Osteoblast (primary cell): ENCODE measurements around the gene PUDP. TPM values are rescaled to one million over a fixed set of nuclear protein-coding genes. Genes with fewer than 3 reads are reported as not detected.

Experiments used
- DNase-seq: peaks from one replicate; pipeline ENCODE4 v3.0.0; 2011; ENCODE audit warnings: low spot score, mixed read lengths; ENCODE audit not compliant: insufficient read length; ENCODE audit errors: missing footprints
- H2AFZ ChIP-seq: 2 replicates; pipeline ENCODE4 v1.6.0; 2011; ENCODE audit warnings: mild to moderate bottlenecking, low read length
- H3K27ac ChIP-seq: 2 replicates; pipeline ENCODE4 v1.5.1; 2011; ENCODE audit warnings: mild to moderate bottlenecking, low read depth, low read length, moderate library complexity
- H3K27me3 ChIP-seq: 2 replicates; pipeline ENCODE4 v1.6.0; 2012; ENCODE audit warnings: mild to moderate bottlenecking, control low read depth, inconsistent platforms, low read length, moderate library complexity; ENCODE audit not compliant: insufficient read depth
- H3K36me3 ChIP-seq: 2 replicates; pipeline ENCODE4 v1.5.1; 2011; ENCODE audit warnings: mild to moderate bottlenecking, low read length, control low read depth, moderate library complexity; ENCODE audit not compliant: insufficient read depth
- H3K4me1 ChIP-seq: 2 replicates; pipeline ENCODE4 v1.5.1; 2011; ENCODE audit warnings: mild to moderate bottlenecking, low read length, control low read depth, moderate library complexity; ENCODE audit not compliant: insufficient read depth
- H3K4me2 ChIP-seq: 2 replicates; pipeline ENCODE4 v1.6.0; 2011; ENCODE audit warnings: mild to moderate bottlenecking, low read length; ENCODE audit not compliant: insufficient read depth
- H3K4me3 ChIP-seq: fragments of 200-600 bp; sonication (generic); 3 replicates; pipeline ENCODE4 v1.5.1; 2012; ENCODE audit warnings: mild to moderate bottlenecking, low read length, inconsistent platforms; ENCODE audit not compliant: insufficient read depth
- H3K79me2 ChIP-seq: 2 replicates; pipeline ENCODE4 v1.6.0; 2012; ENCODE audit warnings: mild to moderate bottlenecking, low read length, control low read depth, inconsistent platforms; ENCODE audit not compliant: insufficient read depth
- H3K9me3 ChIP-seq: 2 replicates; pipeline ENCODE4 v1.5.1; 2011; ENCODE audit warnings: low read depth, low read length, control low read depth
- H4K20me1 ChIP-seq: 2 replicates; pipeline ENCODE4 v1.6.0; 2012; ENCODE audit warnings: mild to moderate bottlenecking, low read length, control low read depth; ENCODE audit not compliant: insufficient read depth
- total RNA-seq: library from RNA; depleted of rRNA; stranded (reverse); fragments of >200 nt; gene quantifications from 2 replicates; pipeline ENCODE4 v1.2.3, GENCODE V29; 2012
- TF ChIP-seq, protein P1 (sequence below): IDR thresholded peaks from 2 replicates; pipeline ENCODE4 v1.5.1; 2011; ENCODE audit warnings: mild to moderate bottlenecking, low read depth, low read length, moderate library complexity; ENCODE audit errors: extremely low read depth

PUDP gene
- total RNA-seq, 1 donor = 6.5 TPM

DNA sequence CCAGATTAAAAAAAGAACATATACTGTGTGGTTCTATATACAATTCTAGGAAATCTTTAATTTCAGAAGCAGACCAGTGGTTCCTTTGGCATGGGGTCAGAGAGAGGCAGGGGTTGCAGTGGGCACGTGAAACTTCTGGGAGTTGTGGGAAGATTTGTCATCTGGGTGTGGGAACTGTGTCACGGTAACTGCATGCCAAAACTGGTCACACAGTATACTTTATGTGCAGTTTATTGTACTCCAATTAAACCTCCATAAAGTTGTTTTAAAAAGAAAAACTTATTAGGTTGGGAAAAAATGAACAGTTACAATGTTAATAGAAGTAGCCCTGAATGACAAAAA lies 27.1 kb downstream of the PUDP start:
- Histone ChIP-seq H3K4me3 (no peak overlapping the region), H3K27ac (no peak overlapping the region), H3K4me1 (peaks cover 9% of the 10 kb centered on the region), H2AFZ (no peak overlapping the region), H3K9me3 (no peaks in the 10 kb centered on the region), H3K4me2 (no peak overlapping the region), H3K36me3 (no peaks in the 10 kb centered on the region), H4K20me1 (peaks cover 33% of the 10 kb centered on the region), H3K79me2 (peaks cover 63% of the 10 kb centered on the region), H3K27me3 (no peaks in the 10 kb centered on the region)
- no peak for DNase-seq
- TF ChIP-seq, protein P1, sequence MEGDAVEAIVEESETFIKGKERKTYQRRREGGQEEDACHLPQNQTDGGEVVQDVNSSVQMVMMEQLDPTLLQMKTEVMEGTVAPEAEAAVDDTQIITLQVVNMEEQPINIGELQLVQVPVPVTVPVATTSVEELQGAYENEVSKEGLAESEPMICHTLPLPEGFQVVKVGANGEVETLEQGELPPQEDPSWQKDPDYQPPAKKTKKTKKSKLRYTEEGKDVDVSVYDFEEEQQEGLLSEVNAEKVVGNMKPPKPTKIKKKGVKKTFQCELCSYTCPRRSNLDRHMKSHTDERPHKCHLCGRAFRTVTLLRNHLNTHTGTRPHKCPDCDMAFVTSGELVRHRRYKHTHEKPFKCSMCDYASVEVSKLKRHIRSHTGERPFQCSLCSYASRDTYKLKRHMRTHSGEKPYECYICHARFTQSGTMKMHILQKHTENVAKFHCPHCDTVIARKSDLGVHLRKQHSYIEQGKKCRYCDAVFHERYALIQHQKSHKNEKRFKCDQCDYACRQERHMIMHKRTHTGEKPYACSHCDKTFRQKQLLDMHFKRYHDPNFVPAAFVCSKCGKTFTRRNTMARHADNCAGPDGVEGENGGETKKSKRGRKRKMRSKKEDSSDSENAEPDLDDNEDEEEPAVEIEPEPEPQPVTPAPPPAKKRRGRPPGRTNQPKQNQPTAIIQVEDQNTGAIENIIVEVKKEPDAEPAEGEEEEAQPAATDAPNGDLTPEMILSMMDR = no peak

DNA sequence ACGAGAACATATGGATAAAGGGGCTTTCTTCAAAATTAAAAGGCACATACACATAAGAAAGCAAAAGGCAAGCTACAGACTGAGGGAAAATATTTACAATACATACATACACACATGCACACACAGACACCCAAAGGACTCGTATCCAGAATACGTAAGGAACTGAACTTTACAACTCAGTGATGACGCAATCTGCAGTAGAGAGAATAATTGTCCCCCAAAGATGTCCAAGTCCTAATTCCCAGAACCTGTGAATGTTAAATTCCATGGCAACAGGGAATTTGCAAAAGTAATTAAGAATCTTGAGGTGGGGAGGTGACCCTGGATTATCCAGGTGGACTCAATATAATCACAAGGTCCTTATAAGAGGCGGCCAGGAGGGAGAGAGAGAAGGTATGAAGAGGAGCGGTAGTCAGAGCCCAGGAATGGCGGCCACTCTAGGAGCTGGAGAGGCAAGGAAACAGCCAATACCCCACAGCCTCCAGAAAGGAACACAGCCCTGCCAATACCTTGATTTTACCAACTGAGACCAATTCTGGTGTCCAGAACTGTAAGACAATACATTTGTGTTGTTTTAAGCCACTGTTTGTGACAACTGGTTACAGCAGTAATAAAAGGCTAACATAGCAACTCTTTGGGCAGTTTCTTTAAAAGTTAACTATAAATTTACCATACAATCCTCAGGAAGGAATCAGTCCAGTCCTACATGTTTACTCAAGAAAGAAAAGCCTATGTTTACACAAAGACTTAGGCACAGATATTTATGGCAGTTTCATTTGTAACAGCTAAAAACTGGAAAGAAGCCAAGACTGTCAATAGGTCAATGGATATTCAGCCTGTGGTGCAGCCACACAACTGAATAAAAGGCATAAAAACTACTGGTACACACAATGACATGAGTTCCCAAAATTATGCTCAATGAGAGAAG lies 27.7 kb downstream of the PUDP start:
- H3K79me2 ChIP-seq = peaks cover 62% of the 10 kb centered on the region
- no peak overlapping the region for H3K27ac ChIP-seq
- peak; percentile 65 for DNase-seq
- H3K4me2 ChIP-seq = no peak overlapping the region
- no peak overlapping the region for H2AFZ ChIP-seq
- TF ChIP-seq, protein P1 = no peak
- H3K4me1 ChIP-seq = peaks cover 9% of the 10 kb centered on the region
- no peaks in the 10 kb centered on the region for H3K36me3 ChIP-seq
- no peaks in the 10 kb centered on the region for H3K9me3 ChIP-seq
- H3K4me3 ChIP-seq = no peak overlapping the region
- H4K20me1 ChIP-seq = peaks cover 37% of the 10 kb centered on the region
- H3K27me3 ChIP-seq = no peaks in the 10 kb centered on the region

DNA sequence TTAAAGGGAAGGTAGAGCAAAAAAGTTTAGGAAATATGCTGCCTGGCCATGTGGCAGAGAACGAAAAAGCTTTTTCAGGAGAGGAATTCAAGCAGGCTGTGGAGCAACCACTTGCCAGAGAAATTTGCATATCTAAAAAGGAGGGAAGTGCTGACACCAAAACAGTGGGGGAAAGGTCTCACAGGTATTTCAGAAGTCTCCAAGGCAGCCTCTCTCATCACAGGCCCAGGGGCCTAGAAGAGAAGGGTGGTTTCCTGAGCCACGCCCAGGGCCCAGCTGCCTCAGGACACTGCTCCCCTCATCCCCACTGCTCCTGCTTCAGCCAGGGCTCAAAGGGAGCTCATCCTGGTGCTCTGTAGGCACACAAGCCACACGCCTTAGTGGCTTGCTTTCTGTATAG lies 30.4 kb downstream of the PUDP start:
- Histone ChIP-seq H3K4me2 (no peak overlapping the region), H3K4me1 (peaks cover 9% of the 10 kb centered on the region), H3K9me3 (no peaks in the 10 kb centered on the region), H3K27me3 (no peaks in the 10 kb centered on the region), H2AFZ (no peak overlapping the region), H3K36me3 (no peaks in the 10 kb centered on the region), H3K79me2 (peaks cover 66% of the 10 kb centered on the region), H4K20me1 (peaks cover 37% of the 10 kb centered on the region), H3K27ac (no peak overlapping the region), H3K4me3 (no peak overlapping the region)
- TF ChIP-seq, protein P1 = no peak
- no peak for DNase-seq

DNA sequence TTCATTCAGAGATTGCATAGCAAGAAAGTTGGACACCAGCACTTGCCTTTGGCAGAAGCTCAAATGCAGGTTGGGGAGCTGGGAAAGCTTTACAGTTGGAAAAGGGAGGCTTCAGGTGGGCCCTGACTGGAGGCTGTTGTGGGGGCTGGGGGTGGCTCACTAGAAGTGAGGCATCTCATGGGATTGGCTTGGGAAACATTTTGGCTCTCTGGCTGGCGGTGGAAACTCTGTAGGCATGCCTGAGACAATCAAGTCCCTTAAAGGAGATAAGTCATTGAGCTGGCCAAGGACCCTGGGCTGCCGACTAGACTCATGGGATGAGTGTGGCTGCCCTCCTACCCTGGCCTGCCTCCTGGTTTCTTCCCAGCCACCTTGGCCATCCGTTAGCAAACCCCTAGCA lies 31.9 kb downstream of the PUDP start:
- no peaks in the 10 kb centered on the region for H3K36me3 ChIP-seq
- H3K4me2 ChIP-seq = no peak overlapping the region
- H3K27ac ChIP-seq = no peak overlapping the region
- peaks cover 54% of the 10 kb centered on the region for H3K79me2 ChIP-seq
- peaks cover 28% of the 10 kb centered on the region for H4K20me1 ChIP-seq
- H3K4me1 ChIP-seq = peaks cover 9% of the 10 kb centered on the region
- no peak for DNase-seq
- no peak overlapping the region for H2AFZ ChIP-seq
- TF ChIP-seq, protein P1 = no peak
- H3K27me3 ChIP-seq = no peaks in the 10 kb centered on the region
- no peak overlapping the region for H3K4me3 ChIP-seq
- H3K9me3 ChIP-seq = no peaks in the 10 kb centered on the region
